ENCODE data around the gene IL17RD. TPM values are rescaled to one million over a fixed set of nuclear protein-coding genes. Genes with fewer than 3 reads are reported as not detected.

The IL17RD gene
- total RNA-seq, 1 experiment from 2014 or later: 1.3 TPM

GRCh38 chr3:57088503-57088902 lies 76.7 kb downstream of the IL17RD start:
- intact Hi-C loops (cut with micrococcal nuclease; ENCODE audit: unreplicated experiment): no loop called here
- POLR2A ChIA-PET (ENCODE audit: low non-redundant PET): no interaction called here
- no peak overlapping the region for H3K27ac ChIP-seq (ENCODE audit: low read depth, low read length, poor library complexity, severe bottlenecking)

GRCh38 chr3:57087361-57088092 lies 77.6 kb downstream of the IL17RD start:
- no peaks in the 10 kb centered on the region for H3K36me3 ChIP-seq (ENCODE audit: insufficient read depth, low read length, poor library complexity, severe bottlenecking)

More at GRCh38 chr3:57088503-57088902, 76.7 kb downstream of the IL17RD start:
- DNase-seq (ENCODE audit: low spot score): no peak
- TF ChIP-seq, protein P1, sequence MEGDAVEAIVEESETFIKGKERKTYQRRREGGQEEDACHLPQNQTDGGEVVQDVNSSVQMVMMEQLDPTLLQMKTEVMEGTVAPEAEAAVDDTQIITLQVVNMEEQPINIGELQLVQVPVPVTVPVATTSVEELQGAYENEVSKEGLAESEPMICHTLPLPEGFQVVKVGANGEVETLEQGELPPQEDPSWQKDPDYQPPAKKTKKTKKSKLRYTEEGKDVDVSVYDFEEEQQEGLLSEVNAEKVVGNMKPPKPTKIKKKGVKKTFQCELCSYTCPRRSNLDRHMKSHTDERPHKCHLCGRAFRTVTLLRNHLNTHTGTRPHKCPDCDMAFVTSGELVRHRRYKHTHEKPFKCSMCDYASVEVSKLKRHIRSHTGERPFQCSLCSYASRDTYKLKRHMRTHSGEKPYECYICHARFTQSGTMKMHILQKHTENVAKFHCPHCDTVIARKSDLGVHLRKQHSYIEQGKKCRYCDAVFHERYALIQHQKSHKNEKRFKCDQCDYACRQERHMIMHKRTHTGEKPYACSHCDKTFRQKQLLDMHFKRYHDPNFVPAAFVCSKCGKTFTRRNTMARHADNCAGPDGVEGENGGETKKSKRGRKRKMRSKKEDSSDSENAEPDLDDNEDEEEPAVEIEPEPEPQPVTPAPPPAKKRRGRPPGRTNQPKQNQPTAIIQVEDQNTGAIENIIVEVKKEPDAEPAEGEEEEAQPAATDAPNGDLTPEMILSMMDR (conservative IDR thresholded peaks at IDR 0.05; ENCODE audit: low read depth, low read length): no peak
- TF ChIP-seq EZH2 (IDR thresholded peaks at IDR 0.05; ENCODE audit: borderline replicate concordance, low read depth, low read length, poor library complexity, severe bottlenecking): no peak
- no peaks in the 10 kb centered on the region for H3K9me3 ChIP-seq (ENCODE audit: low read depth, low read length, poor library complexity, severe bottlenecking)
- no peaks in the 10 kb centered on the region for H3K4me1 ChIP-seq (ENCODE audit: insufficient read depth, low read length, poor library complexity, severe bottlenecking)
- CTCF ChIA-PET: no interaction called here
- H3K36me3 ChIP-seq (ENCODE audit: insufficient read depth, low read length, poor library complexity, severe bottlenecking): no peaks in the 10 kb centered on the region
- no peaks in the 10 kb centered on the region for H3K27me3 ChIP-seq (replicated peaks; ENCODE audit: insufficient read depth, low read depth, low read length, poor library complexity)
- no peak overlapping the region for H3K4me3 ChIP-seq (ENCODE audit: low read depth, low read length, poor library complexity, severe bottlenecking)
- BruUV-seq (replicated peaks): no TSS peak

DNA sequence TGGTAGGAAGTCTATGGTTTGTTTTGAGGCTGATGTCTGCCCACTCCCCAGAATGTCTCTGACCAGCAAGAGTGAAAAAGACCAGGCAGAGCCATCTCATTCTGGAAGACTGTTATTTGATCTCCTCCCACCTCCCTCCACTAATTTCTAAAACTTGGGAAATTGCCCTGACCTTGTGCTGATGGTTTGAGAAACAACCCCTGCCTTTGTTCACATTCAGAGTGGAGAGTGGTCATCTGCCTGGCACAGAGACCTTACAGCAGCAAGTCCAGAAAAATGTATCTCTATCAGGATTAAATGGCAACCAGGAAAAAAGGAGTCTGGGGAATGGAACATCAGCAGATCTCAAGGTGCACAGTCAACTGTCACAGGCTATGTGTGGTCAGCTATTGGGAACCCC lies 79.0 kb downstream of the IL17RD start:
- no peaks in the 10 kb centered on the region for H3K27me3 ChIP-seq (replicated peaks; ENCODE audit: insufficient read depth, low read depth, low read length, poor library complexity)
- ChIA-PET CTCF (interaction anchor here (0.6 kb wide), 1 partner anchor 133 kb away, joined by 3 read pairs; no protein-coding TSS in a partner anchor), POLR2A (ENCODE audit: low non-redundant PET) (interaction anchor here (0.6 kb wide), 1 partner anchor 849 kb away, joined by 3 read pairs; no protein-coding TSS in a partner anchor)
- no peaks in the 10 kb centered on the region for H3K36me3 ChIP-seq (ENCODE audit: insufficient read depth, low read length, poor library complexity, severe bottlenecking)
- TF ChIP-seq, protein P1 (conservative IDR thresholded peaks at IDR 0.05; ENCODE audit: low read depth, low read length): no peak
- no peak for TF ChIP-seq EZH2 (IDR thresholded peaks at IDR 0.05; ENCODE audit: borderline replicate concordance, low read depth, low read length, poor library complexity, severe bottlenecking)
- DNase-seq (ENCODE audit: low spot score): no peak
- no peaks in the 10 kb centered on the region for H3K9me3 ChIP-seq (ENCODE audit: low read depth, low read length, poor library complexity, severe bottlenecking)
- H3K27ac ChIP-seq (ENCODE audit: low read depth, low read length, poor library complexity, severe bottlenecking): no peak overlapping the region
- H3K4me1 ChIP-seq (ENCODE audit: insufficient read depth, low read length, poor library complexity, severe bottlenecking): no peaks in the 10 kb centered on the region
- intact Hi-C loops (cut with micrococcal nuclease; ENCODE audit: unreplicated experiment): no loop called here
- no TSS peak for BruUV-seq (replicated peaks)
- no peak overlapping the region for H3K4me3 ChIP-seq (ENCODE audit: low read depth, low read length, poor library complexity, severe bottlenecking)

More at GRCh38 chr3:57087361-57088092, 77.6 kb downstream of the IL17RD start:
- TF ChIP-seq, protein P1 (conservative IDR thresholded peaks at IDR 0.05; ENCODE audit: low read depth, low read length): no peak
- no peak for TF ChIP-seq EZH2 (IDR thresholded peaks at IDR 0.05; ENCODE audit: borderline replicate concordance, low read depth, low read length, poor library complexity, severe bottlenecking)
- Histone ChIP-seq H3K27ac (ENCODE audit: low read depth, low read length, poor library complexity, severe bottlenecking) (no peak overlapping the region), H3K4me3 (ENCODE audit: low read depth, low read length, poor library complexity, severe bottlenecking) (no peak overlapping the region), H3K27me3 (replicated peaks; ENCODE audit: insufficient read depth, low read depth, low read length, poor library complexity) (no peaks in the 10 kb centered on the region), H3K9me3 (ENCODE audit: low read depth, low read length, poor library complexity, severe bottlenecking) (no peaks in the 10 kb centered on the region), H3K4me1 (ENCODE audit: insufficient read depth, low read length, poor library complexity, severe bottlenecking) (no peaks in the 10 kb centered on the region)
- ChIA-PET CTCF (no interaction called here), POLR2A (ENCODE audit: low non-redundant PET) (no interaction called here)
- intact Hi-C loops (cut with micrococcal nuclease; ENCODE audit: unreplicated experiment): no loop called here
- DNase-seq (ENCODE audit: low spot score): no peak
- BruUV-seq (replicated peaks): no TSS peak
